Skeletal muscle cell (primary cell): ENCODE results near the gene PRKD2.
A peak's percentile ranks its signal among the peaks of the same experiment; 100 is the strongest.

Experiments used
- DNase-seq: peaks from one replicate; pipeline ENCODE4 v3.0.0-alpha.2; 2010; ENCODE audit warnings: low read depth
- H3K4me3 ChIP-seq: 2 replicates; pipeline ENCODE4 v1.5.1; 2011; ENCODE audit warnings: low read depth, mild to moderate bottlenecking, control low read depth, low read length, moderate library complexity

Gene PRKD2

DNA sequence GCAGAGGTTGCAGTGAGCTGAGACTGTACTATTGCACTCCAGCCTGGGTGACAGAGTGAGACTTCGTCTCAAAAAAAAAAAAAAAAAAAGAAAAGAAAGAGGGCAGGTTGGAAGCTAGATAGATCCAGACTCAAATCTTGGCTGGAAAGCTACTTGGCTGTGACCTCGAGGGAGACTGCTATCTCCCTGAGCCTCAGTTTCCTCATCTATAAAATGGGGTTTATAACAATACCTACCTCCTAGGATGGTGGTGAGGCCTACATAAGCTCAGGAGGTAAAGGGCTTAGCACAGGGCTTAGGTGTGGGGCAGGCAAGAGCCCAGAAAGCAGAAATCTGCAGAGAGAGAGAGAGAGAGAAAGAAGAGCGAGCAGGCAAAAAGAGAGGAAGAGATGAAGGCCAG, 31.7 kb downstream of the PRKD2 start:
- no peak for DNase-seq
- no peak overlapping the region for H3K4me3 ChIP-seq

- H3K4me3 ChIP-seq: no peak overlapping the region
- DNase-seq: no peak
These were observed 38.7 kb downstream of the PRKD2 start for GRCh38 chr19:46678110-46678732.

- no peak for DNase-seq
- no peak overlapping the region for H3K4me3 ChIP-seq
These were observed 42.3 kb downstream of the PRKD2 start for GRCh38 chr19:46674416-46675178.

- no peak overlapping the region for H3K4me3 ChIP-seq
- no peak for DNase-seq
These were observed 46.1 kb downstream of the PRKD2 start for GRCh38 chr19:46670813-46671212.

DNA sequence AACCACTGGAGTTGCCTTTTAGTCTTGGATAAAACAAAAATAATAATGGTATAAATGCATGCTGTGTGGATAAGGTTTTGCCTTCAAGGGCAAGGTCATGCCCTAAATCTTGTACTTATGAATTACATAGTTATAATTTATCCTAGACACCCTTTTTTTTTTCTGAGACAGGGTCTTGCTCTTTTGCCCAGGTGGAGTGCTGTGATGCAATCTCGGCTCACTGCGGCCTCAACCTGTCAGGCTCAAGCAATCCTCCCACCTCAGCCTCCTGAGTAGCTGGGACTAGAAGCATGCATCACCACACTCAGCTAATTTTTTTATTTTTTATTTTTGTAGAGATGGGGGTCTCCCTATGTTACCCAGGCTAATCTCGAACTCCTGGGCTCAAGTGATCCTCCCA, 48.3 kb downstream of the PRKD2 start:
- no peak for DNase-seq
- no peak overlapping the region for H3K4me3 ChIP-seq

- DNase-seq: no peak
- H3K4me3 ChIP-seq: no peak overlapping the region
These were observed 51.8 kb downstream of the PRKD2 start for GRCh38 chr19:46665072-46665471.

GRCh38 chr19:46661735-46662592, 55.0 kb downstream of the PRKD2 start:
- DNase-seq: peak; percentile 57
- H3K4me3 ChIP-seq: peak overlapping the region; percentile 48

GRCh38 chr19:46661020-46661731, 55.7 kb downstream of the PRKD2 start, which contains the start of gene DACT3:
DACT3 (minus strand) TSS chr19:46661182; CDS start chr19:46661064, 118 bp downstream.
- DNase-seq: peak; percentile 99
- H3K4me3 ChIP-seq: peak within 1 kb of the TSS; percentile 59

DNA sequence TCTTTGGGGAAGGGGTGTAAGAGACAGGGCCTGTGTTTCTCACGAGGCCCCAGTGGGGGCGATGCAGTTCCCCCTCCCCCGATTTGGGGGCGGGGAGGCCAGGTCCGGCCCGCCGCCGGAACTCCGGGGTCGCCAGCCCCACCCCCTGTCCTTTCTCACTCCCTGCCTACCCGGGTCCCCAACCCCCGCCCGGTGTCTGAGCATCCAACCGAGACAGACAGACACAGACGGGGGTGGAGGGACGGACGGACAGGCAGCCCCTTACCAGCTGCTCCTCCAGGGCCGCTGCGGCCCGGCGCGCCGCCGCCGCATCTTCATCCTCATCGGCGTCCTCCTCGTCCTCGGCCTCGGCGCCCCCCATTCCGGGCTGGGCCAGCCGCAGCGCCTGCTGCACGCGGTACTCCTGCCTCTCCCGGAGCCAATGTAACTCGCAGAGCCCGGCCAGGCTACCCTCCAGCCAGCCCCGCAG, 56.3 kb downstream of the PRKD2 start:
- H3K4me3 ChIP-seq: peak overlapping the region; percentile 59
- no peak for DNase-seq

DNA sequence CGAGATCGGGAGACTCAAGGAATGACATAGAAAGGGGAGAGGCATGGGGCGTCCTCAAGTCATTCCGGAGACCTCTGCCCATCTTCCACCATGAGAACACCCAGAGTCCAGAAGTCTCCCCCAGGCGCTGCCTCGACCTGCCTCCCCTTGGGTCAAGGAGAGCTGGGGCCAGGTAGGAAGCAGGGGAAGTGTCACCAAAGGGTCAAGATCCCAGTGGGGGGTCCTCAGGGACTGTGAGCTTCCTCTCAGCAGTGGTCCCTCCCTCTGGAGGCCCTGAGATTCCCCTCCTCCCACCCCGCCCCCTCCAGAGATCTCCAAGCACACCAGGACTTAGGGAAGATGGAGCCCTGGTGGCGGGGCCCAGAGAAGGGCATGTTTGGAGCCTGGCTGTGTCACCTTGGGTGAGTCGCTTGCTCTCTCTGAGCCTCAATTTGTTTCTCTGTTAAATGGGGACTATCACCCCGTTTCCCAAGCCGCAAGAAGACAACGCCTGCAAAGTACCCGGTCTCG, 56.9 kb downstream of the PRKD2 start:
- DNase-seq: no peak
- peak overlapping the region; percentile 59 for H3K4me3 ChIP-seq

GRCh38 chr19:46659151-46660007, 57.5 kb downstream of the PRKD2 start:
- no peak for DNase-seq
- peak overlapping the region; percentile 59 for H3K4me3 ChIP-seq

- DNase-seq: no peak
- no peak overlapping the region for H3K4me3 ChIP-seq
These were observed 60.4 kb downstream of the PRKD2 start for GRCh38 chr19:46656541-46656940.

DNA sequence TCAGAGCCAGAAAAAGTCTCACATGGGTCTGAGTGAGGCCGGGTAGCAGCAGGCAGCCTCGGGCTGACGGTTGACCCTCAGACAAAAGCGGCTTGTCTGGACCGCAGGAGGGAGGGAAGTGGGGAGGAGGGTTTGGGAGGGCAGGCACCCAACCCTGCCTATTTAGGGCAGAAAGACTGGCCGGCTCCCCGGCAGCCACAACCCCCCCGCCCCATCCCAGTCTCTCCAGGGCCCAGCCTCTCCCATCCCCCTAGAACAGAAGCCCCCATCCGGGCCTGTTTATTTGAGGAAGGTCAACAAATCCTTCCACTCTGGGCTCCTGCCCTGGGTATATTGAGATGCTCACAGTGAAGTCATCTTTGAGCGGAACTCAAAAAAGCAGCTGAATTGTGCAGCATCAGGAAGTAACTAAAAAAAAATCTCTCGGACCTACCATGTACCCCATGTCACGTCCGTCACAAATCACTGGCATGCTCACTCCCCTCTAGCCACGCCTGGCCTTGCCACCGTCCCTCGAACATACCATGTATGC, 62.2 kb downstream of the PRKD2 start:
- no peak for DNase-seq
- H3K4me3 ChIP-seq: no peak overlapping the region

- no peak for DNase-seq
These were observed 66.5 kb downstream of the PRKD2 start for GRCh38 chr19:46650445-46650844.

GRCh38 chr19:46648961-46649960, 67.7 kb downstream of the PRKD2 start:
- DNase-seq: no peak
- no peak overlapping the region for H3K4me3 ChIP-seq

More at GRCh38 chr19:46650445-46650844, 66.5 kb downstream of the PRKD2 start:
- no peak overlapping the region for H3K4me3 ChIP-seq

DNA sequence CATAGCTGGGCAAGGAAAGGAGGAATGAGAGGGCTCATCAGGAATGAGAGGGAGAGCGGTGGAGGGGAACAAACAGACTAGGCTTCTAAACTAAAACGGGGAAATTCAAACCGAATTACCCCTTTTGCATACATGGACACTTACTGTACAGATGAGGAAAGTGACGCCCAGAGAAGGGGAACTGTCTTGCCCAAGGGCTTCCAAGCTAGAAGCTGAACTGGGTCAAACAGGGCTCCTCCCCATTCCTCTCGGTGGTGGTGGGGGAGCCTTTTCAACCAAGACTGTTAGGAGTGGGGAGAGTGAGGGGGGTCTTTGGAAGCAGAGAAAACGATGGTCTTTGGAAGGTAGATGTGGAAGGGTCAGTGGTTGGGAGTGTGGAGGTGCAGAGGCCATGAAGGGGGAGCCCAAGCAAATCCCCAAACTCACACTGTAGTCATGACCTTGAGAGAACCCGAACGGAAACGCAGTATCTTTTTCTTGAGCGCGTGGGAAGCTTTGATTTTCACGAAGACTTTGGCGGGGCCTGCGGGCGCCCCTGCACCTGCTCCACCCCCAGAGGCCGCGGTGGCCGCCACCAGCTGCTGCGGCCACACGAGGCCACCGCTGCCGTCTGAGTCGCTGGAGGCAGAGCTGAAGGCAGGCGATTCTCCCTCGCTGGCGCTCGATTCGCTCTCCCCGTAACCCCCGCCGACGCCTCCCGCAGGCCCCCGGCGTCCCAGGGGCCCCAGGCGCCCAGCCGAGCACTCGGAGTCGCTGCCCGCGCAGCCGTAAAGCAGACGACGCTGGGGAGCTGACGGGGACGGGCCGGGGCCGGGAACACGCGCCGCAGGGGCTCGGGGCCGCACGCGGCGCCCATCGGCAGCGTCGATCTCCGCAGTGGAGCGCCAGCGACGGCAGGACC, 68.6 kb downstream of the PRKD2 start:
- no peak for DNase-seq
- no peak overlapping the region for H3K4me3 ChIP-seq
